A673 (cell line): ENCODE measurements around the gene FAU. TPM values are rescaled to one million over a fixed set of nuclear protein-coding genes. Genes with fewer than 3 reads are reported as not detected.

Experiments
- BruUV-seq: library from RNA; stranded (reverse); fragments of 400-500 nt; replicated peaks from 2 replicates; lab custom pipeline; 2021; lab: Mats Ljungman, UMichigan
- CTCF ChIA-PET: fragments of 300-600 bp; sonication (Branson Sonifier 250); formaldehyde crosslinking; loops from one replicate; lab custom pipeline; 2022; ENCODE audit warnings: antibody characterized with exemption; lab: Charles Lee
- POLR2A ChIA-PET: fragments of 300-600 bp; sonication (Branson Sonifier 250); formaldehyde crosslinking; loops from one replicate; lab custom pipeline; 2022; ENCODE audit warnings: antibody characterized with exemption; ENCODE audit not compliant: low non-redundant PET; lab: Charles Lee
- DNase-seq: peaks from one replicate; pipeline ENCODE4 v3.0.0-alpha.2; 2015; ENCODE audit warnings: low spot score
- H3K27ac ChIP-seq: fragments of 200-600 bp; sonication (generic); 2 replicates; pipeline ENCODE4 v1.5.1; 2016; ENCODE audit warnings: mixed run types, low read depth, mild to moderate bottlenecking, mixed read lengths, antibody characterized with exemption, low read length; ENCODE audit not compliant: poor library complexity, severe bottlenecking
- H3K27me3 ChIP-seq: fragments of 200-600 bp; sonication (generic); replicated peaks from 2 replicates; pipeline ENCODE4 v1.6.1; 2017; ENCODE audit warnings: mixed run types, low read depth, mild to moderate bottlenecking, mixed read lengths, antibody characterized with exemption, low read length; ENCODE audit not compliant: insufficient read depth, poor library complexity
- H3K36me3 ChIP-seq: fragments of 200-600 bp; sonication (generic); 2 replicates; pipeline ENCODE4 v1.6.1; 2016; ENCODE audit warnings: mixed run types, mild to moderate bottlenecking, mixed read lengths, antibody characterized with exemption, low read length; ENCODE audit not compliant: insufficient read depth, poor library complexity, severe bottlenecking
- H3K4me1 ChIP-seq: fragments of 200-600 bp; sonication (generic); 2 replicates; pipeline ENCODE4 v1.6.1; 2017; ENCODE audit warnings: mixed run types, mild to moderate bottlenecking, mixed read lengths, antibody characterized with exemption, low read length; ENCODE audit not compliant: insufficient read depth, poor library complexity, severe bottlenecking
- H3K4me3 ChIP-seq: fragments of 200-600 bp; sonication (generic); 2 replicates; pipeline ENCODE4 v1.5.1; 2016; ENCODE audit warnings: low read depth, mixed run types, mild to moderate bottlenecking, mixed read lengths, low read length; ENCODE audit not compliant: poor library complexity, severe bottlenecking
- H3K9me3 ChIP-seq: fragments of 200-600 bp; sonication (generic); 2 replicates; pipeline ENCODE4 v1.6.1; 2016; ENCODE audit warnings: mixed run types, low read depth, mild to moderate bottlenecking, mixed read lengths, antibody characterized with exemption, low read length; ENCODE audit not compliant: poor library complexity, severe bottlenecking
- EZH2 ChIP-seq: fragments of 200-600 bp; sonication (generic); IDR thresholded peaks from 2 replicates; pipeline ENCODE4 v1.6.1; 2017; ENCODE audit warnings: borderline replicate concordance, low read depth, mild to moderate bottlenecking, mixed read lengths, antibody characterized with exemption, low read length; ENCODE audit not compliant: poor library complexity, severe bottlenecking
- intact Hi-C: fragments of 100-400 bp; cut with micrococcal nuclease; formaldehyde crosslinking; loops from one replicate; pipeline ENCODE4 v1.10.0; 2022; ENCODE audit not compliant: unreplicated experiment
- microRNA-seq: library from miRNA; unstranded; fragments of <30 nt; microRNA quantifications from one replicate; pipeline ENCODE4 v1.2.0, GENCODE V29; 2021
- total RNA-seq: library from RNA; stranded (reverse); gene quantifications from 2 replicates; pipeline ENCODE4 v1.2.3, GENCODE V29; 2021
- TF ChIP-seq, protein P1 (sequence below): fragments of 300-800, 200-600 bp; sonication (generic); conservative IDR thresholded peaks from 2 replicates; pipeline ENCODE4 v1.5.1; 2017; ENCODE audit warnings: low read depth, mild to moderate bottlenecking, antibody characterized with exemption, low read length, moderate library complexity, mixed read lengths

Gene FAU
- total RNA-seq, 1 experiment from 2014 or later, result 956 TPM

GRCh38 chr11:65077451-65077850, 44.5 kb downstream of the FAU start:
- no peak for DNase-seq
- intact Hi-C loops, result no loop called here
- CTCF ChIA-PET, result no interaction called here
- Histone ChIP-seq H3K4me3 (no peak overlapping the region), H3K27me3 (no peaks in the 10 kb centered on the region), H3K9me3 (no peaks in the 10 kb centered on the region), H3K27ac (no peak overlapping the region), H3K36me3 (peaks cover 55% of the 10 kb centered on the region), H3K4me1 (peaks cover 5% of the 10 kb centered on the region)
- no TSS peak for BruUV-seq
- TF ChIP-seq EZH2, result no peak
- TF ChIP-seq, protein P1, sequence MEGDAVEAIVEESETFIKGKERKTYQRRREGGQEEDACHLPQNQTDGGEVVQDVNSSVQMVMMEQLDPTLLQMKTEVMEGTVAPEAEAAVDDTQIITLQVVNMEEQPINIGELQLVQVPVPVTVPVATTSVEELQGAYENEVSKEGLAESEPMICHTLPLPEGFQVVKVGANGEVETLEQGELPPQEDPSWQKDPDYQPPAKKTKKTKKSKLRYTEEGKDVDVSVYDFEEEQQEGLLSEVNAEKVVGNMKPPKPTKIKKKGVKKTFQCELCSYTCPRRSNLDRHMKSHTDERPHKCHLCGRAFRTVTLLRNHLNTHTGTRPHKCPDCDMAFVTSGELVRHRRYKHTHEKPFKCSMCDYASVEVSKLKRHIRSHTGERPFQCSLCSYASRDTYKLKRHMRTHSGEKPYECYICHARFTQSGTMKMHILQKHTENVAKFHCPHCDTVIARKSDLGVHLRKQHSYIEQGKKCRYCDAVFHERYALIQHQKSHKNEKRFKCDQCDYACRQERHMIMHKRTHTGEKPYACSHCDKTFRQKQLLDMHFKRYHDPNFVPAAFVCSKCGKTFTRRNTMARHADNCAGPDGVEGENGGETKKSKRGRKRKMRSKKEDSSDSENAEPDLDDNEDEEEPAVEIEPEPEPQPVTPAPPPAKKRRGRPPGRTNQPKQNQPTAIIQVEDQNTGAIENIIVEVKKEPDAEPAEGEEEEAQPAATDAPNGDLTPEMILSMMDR, result no peak
- POLR2A ChIA-PET, result no interaction called here

- no peak for DNase-seq
- Histone ChIP-seq H3K27me3 (no peaks in the 10 kb centered on the region), H3K9me3 (no peaks in the 10 kb centered on the region), H3K36me3 (peaks cover 14% of the 10 kb centered on the region), H3K4me3 (no peak overlapping the region), H3K27ac (no peak overlapping the region), H3K4me1 (peaks cover 3% of the 10 kb centered on the region)
- BruUV-seq, result no TSS peak
- ChIA-PET POLR2A (no interaction called here), CTCF (no interaction called here)
- TF ChIP-seq, protein P1, result no peak
- TF ChIP-seq EZH2, result no peak
- intact Hi-C loops, result no loop called here
Observed at GRCh38 chr11:65072631-65072966, 49.3 kb downstream of the FAU start.

DNA sequence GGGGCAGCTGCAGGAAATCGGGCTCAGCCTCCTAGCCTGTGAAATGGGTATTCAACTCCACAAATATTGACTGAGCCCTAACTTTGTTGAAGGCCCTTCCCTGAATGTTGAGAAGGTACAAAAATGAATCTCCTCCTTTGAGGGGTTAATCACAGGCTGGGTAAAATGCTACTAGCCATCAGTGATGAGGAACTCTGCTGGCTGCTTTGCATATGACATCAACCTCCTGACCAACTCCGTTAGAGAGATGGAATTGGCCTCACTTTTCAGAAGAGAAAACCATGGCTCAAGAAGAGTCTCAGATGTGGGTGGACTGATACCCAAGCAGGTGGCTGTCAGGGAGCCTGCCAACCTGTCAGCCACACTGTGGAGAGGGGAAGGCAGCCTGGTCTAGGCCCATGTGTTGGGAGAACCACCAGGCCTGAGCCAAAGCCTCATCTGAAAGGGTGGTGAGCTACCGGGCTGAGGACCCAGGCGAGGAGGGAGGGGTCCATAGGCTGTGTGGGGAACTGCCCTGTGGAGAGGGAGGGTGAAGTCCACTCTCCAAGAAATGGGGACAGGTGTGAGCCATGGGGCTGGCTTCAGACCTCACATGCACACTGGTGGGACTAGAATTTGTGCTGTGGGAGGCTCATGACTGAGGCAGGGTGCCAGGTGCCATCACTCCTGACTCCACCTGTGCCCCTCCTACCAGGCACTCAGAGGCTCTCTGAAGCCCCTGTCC, 49.9 kb downstream of the FAU start:
- H3K4me3 ChIP-seq, result no peak overlapping the region
- ChIA-PET POLR2A (no interaction called here), CTCF (no interaction called here)
- no TSS peak for BruUV-seq
- no peaks in the 10 kb centered on the region for H3K27me3 ChIP-seq
- no peak for DNase-seq
- TF ChIP-seq, protein P1, result no peak
- no peak for TF ChIP-seq EZH2
- peaks cover 9% of the 10 kb centered on the region for H3K36me3 ChIP-seq
- intact Hi-C loops, result no loop called here
- H3K27ac ChIP-seq, result no peak overlapping the region
- peaks cover 3% of the 10 kb centered on the region for H3K4me1 ChIP-seq
- H3K9me3 ChIP-seq, result no peaks in the 10 kb centered on the region

Small RNA genes lying within 50 kb of the gene (microRNA-seq; reads per million reads assigned to microRNA genes)
- 3.0 reads per million, percentile 6 among the genes with 10 or more reads in this experiment for gene MIR6751

Other genes starting within 250 kb of the FAU start
- gene EHD1, start 243.5 kb downstream of the FAU start, total RNA-seq, result 53.3 and 63.1 TPM in 2 replicates
- 28.6 and 29.6 TPM in 2 replicates for gene ATG2A, start 204.9 kb downstream of the FAU start, total RNA-seq
- 16.1 and 17.2 TPM in 2 replicates for gene PPP2R5B, start 197.4 kb downstream of the FAU start, total RNA-seq
- not detected in 2 replicates for gene GPHA2, start 186.2 kb downstream of the FAU start, total RNA-seq
- gene MAJIN, start 150.0 kb downstream of the FAU start, total RNA-seq, result not detected in 2 replicates
- gene BATF2, start 125.2 kb downstream of the FAU start, total RNA-seq, result not detected in 2 replicates
- 98.9 and 110 TPM in 2 replicates for gene ARL2, start 108.0 kb downstream of the FAU start, total RNA-seq
- 28.3 and 34.7 TPM in 2 replicates for gene SNX15, start 94.7 kb downstream of the FAU start, total RNA-seq
- 41.9 and 43.9 TPM in 2 replicates for gene SAC3D1, start 80.9 kb downstream of the FAU start, total RNA-seq
- gene NAALADL1, start 63.6 kb downstream of the FAU start, total RNA-seq, result 0.50 TPM in 1 of 2 replicates, not detected in the other
- 109 and 119 TPM in 2 replicates for gene CDCA5, start 38.1 kb downstream of the FAU start, total RNA-seq
- gene ZFPL1, start 37.9 kb downstream of the FAU start, total RNA-seq, result 45.9 and 46.6 TPM in 2 replicates
- 125 and 140 TPM in 2 replicates for gene VPS51, start 25.9 kb downstream of the FAU start, total RNA-seq
- 37.8 and 50.5 TPM in 2 replicates for gene TM7SF2, start 10.3 kb downstream of the FAU start, total RNA-seq
- gene ZNHIT2, start 4.4 kb downstream of the FAU start, total RNA-seq, result 22.3 and 27.4 TPM in 2 replicates
- gene MRPL49, start 187 bp upstream of the FAU start, total RNA-seq, result 90.2 and 91.0 TPM in 2 replicates
- gene SYVN1, start 12.4 kb upstream of the FAU start, total RNA-seq, result 47.6 and 48.5 TPM in 2 replicates
- gene SPDYC, start 48.1 kb upstream of the FAU start, total RNA-seq, result not detected in 2 replicates
- gene CAPN1, start 59.8 kb upstream of the FAU start, total RNA-seq, result 79.9 and 91.9 TPM in 2 replicates
- gene POLA2, start 139.8 kb upstream of the FAU start, total RNA-seq, result 92.4 TPM in 2 replicates
- 4.8 and 5.4 TPM in 2 replicates for gene CDC42EP2, start 192.7 kb upstream of the FAU start, total RNA-seq
- gene DPF2, start 211.7 kb upstream of the FAU start, total RNA-seq, result 125 and 149 TPM in 2 replicates
- 2.3 and 3.5 TPM in 2 replicates for gene TIGD3, start 232.6 kb upstream of the FAU start, total RNA-seq